ENCODE data around the gene LDB2. TPM values are rescaled to one million over a fixed set of nuclear protein-coding genes. Genes with fewer than 3 reads are reported as not detected.

Gene LDB2
- total and polyA plus RNA-seq, 2 donors (not counting 3 experiments of a cell fraction or from before 2014, with no cell fraction given) = 127 to 223 TPM

DNA sequence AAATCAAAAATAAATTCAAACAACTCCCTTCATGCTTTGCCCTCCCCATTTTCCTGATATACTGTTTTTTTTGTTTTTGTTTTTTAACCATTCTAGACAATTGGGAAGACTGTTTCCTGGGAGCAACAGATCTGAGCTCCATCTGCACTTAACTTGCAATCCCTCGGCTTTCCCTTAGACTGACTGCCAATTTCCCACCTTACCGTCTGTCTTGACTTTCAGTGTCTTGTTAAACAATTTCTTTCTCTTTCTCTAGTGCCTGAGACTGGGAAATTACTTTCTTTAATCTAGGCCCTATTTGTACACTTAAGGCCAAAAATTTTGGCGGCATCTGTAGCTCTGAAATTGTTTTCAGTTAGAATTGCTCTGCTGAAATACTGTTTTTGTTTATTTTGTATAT, 326.3 kb downstream of the LDB2 start:
- Histone ChIP-seq H3K4me3 (replicated peaks in 1 of 3; ENCODE audit: insufficient read depth in 1 of 3, low read depth in 1 of 3, low read length in 3 of 3) (no peak overlapping the region), H2AFZ (ENCODE audit: low read depth, low read length) (no peak overlapping the region), H3K4me2 (ENCODE audit: insufficient read depth, low read length) (no peak overlapping the region), H3K9ac (replicated peaks; ENCODE audit: extremely low read depth, insufficient read depth, low read length) (no peak overlapping the region), H3K4me1 (ENCODE audit: control insufficient read depth, extremely low read depth, insufficient read depth, low read length) (no peaks in the 10 kb centered on the region), H3K9me3 (replicated peaks; ENCODE audit: control insufficient read depth, insufficient read depth, low read length) (no peaks in the 10 kb centered on the region), H3K36me3 (ENCODE audit: control insufficient read depth in 2 of 2, extremely low read depth in 1 of 2, insufficient read depth in 2 of 2, low read length in 2 of 2) (no peaks in the 10 kb centered on the region), H3K27me3 (ENCODE audit: control insufficient read depth in 2 of 2, insufficient read depth in 2 of 2, low read length in 2 of 2) (no peaks in the 10 kb centered on the region), H3K9me1 (replicated peaks; ENCODE audit: control insufficient read depth, extremely low read depth, insufficient read depth, low read length) (no peaks in the 10 kb centered on the region), H3K27ac (ENCODE audit: insufficient read depth, low read depth, low read length) (no peak overlapping the region), H4K20me1 (replicated peaks; ENCODE audit: control insufficient read depth, extremely low read depth, insufficient read depth, low read length) (no peaks in the 10 kb centered on the region), H3K79me2 (ENCODE audit: control insufficient read depth, insufficient read depth, low read length) (no peaks in the 10 kb centered on the region)
- DNase-seq (ENCODE audit: low read depth, low spot score) = no peak
- no peak for FAIRE-seq
- intact Hi-C loops (cut with micrococcal nuclease) = no loop called here
- TF ChIP-seq POLR2AphosphoS5 (IDR thresholded peaks at IDR 0.05; ENCODE audit: insufficient read depth, low read depth, low read length) (no peak), GATA2 (IDR thresholded peaks at IDR 0.05; ENCODE audit: insufficient read depth, insufficient read length, low read depth, low read length) (no peak), EZH2 (IDR thresholded peaks at IDR 0.05; ENCODE audit: borderline replicate concordance, low read depth, low read length, severe bottlenecking) (no peak), POLR2A (IDR thresholded peaks at IDR 0.05; ENCODE audit: low read depth, low read length) (no peak), JUN (IDR thresholded peaks at IDR 0.05; ENCODE audit: borderline replicate concordance, insufficient read depth, insufficient read length, low read depth) (no peak), MYC (IDR thresholded peaks at IDR 0.05; ENCODE audit: low read depth, low read length) (no peak), FOS (IDR thresholded peaks at IDR 0.05; ENCODE audit: borderline replicate concordance, insufficient read depth, low read length) (no peak)
- TF ChIP-seq, protein P1, sequence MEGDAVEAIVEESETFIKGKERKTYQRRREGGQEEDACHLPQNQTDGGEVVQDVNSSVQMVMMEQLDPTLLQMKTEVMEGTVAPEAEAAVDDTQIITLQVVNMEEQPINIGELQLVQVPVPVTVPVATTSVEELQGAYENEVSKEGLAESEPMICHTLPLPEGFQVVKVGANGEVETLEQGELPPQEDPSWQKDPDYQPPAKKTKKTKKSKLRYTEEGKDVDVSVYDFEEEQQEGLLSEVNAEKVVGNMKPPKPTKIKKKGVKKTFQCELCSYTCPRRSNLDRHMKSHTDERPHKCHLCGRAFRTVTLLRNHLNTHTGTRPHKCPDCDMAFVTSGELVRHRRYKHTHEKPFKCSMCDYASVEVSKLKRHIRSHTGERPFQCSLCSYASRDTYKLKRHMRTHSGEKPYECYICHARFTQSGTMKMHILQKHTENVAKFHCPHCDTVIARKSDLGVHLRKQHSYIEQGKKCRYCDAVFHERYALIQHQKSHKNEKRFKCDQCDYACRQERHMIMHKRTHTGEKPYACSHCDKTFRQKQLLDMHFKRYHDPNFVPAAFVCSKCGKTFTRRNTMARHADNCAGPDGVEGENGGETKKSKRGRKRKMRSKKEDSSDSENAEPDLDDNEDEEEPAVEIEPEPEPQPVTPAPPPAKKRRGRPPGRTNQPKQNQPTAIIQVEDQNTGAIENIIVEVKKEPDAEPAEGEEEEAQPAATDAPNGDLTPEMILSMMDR (IDR thresholded peaks at IDR 0.05; ENCODE audit: extremely low read depth in 1 of 2, insufficient read depth in 1 of 2, low read depth in 1 of 2, low read length in 2 of 2) = no peak
- TF ChIP-seq, protein P2, sequence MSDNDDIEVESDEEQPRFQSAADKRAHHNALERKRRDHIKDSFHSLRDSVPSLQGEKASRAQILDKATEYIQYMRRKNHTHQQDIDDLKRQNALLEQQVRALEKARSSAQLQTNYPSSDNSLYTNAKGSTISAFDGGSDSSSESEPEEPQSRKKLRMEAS (IDR thresholded peaks at IDR 0.05; ENCODE audit: insufficient read depth, insufficient read length) = no peak
- POLR2A ChIA-PET = no interaction called here
- dilution Hi-C loops (cut with MboI; ENCODE audit: extremely low pct_ligation_motif_present, low sequenced_read_pairs) = no loop called here
- BruUV-seq (replicated peaks) = no TSS peak
- CTCF ChIA-PET = no interaction called here
